AG10803 (cell line): ENCODE data around the gene SH3GL2.

ENCODE experiments used
- DNase-seq: peaks from one replicate; pipeline ENCODE4 v3.0.0; 2010; ENCODE audit warnings: low read depth
- H3K4me3 ChIP-seq: 2 replicates; pipeline ENCODE4 v1.5.1; 2011; ENCODE audit warnings: mild to moderate bottlenecking, low read length, control low read depth
- TF ChIP-seq, protein P1 (sequence below): conservative IDR thresholded peaks from 2 replicates; pipeline ENCODE4 v1.5.1; 2011; ENCODE audit warnings: mild to moderate bottlenecking, low read length, control low read depth, inconsistent platforms

SH3GL2 gene

DNA sequence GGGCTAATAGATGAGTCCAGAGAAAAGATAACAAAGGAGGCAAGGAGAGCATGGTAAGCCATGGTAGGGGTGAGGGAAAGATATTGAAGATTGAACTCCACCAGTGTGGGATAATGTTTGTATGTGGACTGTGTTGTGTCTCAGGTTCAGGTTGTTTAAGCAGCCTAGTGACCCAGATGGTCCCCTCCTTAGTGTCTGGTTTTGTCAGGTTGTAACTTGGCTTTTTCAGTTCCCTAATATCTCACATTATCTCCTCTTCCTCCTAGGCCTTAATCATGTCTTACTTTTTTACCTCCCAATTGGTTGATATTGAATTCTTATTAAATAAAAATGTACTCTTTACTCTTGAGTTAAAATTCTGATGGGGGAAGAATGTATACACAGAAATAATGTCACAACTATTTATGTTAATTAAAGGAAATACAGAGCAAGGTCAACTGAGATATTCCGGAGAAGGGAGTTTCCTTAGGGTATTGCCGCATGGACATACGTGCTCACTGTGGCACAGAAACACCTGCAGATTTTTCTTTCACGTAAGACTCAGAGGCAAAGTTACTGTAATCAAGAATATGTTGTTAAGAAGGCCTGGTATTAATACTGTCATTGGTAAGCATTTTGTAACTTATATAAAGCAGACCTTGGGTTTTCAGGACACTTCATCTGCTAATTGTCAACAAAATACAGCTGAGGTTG lies 23.4 kb upstream of the SH3GL2 start:
- DNase-seq = no peak
- TF ChIP-seq, protein P1, sequence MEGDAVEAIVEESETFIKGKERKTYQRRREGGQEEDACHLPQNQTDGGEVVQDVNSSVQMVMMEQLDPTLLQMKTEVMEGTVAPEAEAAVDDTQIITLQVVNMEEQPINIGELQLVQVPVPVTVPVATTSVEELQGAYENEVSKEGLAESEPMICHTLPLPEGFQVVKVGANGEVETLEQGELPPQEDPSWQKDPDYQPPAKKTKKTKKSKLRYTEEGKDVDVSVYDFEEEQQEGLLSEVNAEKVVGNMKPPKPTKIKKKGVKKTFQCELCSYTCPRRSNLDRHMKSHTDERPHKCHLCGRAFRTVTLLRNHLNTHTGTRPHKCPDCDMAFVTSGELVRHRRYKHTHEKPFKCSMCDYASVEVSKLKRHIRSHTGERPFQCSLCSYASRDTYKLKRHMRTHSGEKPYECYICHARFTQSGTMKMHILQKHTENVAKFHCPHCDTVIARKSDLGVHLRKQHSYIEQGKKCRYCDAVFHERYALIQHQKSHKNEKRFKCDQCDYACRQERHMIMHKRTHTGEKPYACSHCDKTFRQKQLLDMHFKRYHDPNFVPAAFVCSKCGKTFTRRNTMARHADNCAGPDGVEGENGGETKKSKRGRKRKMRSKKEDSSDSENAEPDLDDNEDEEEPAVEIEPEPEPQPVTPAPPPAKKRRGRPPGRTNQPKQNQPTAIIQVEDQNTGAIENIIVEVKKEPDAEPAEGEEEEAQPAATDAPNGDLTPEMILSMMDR = no peak
- H3K4me3 ChIP-seq = no peak overlapping the region

DNA sequence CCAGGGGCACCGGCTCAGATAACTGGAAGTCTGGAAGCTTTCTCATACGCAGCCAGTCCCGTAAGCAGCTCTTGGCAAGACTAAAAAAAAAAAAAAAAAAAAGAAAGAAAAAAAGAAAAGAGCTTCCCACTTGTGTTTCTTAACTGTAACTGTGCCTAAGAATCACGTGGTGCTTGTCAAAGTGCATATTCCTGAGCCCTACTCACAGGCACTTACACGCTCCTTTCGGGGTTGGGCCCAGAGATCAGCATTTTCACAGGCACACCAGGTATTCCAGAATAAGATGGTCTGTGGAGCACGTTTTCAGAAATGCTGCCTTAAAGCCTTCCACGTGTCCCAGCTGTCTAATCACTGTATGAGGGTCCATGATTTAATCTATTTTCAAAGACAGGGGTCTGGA lies 22.6 kb upstream of the SH3GL2 start:
- no peak for DNase-seq
- TF ChIP-seq, protein P1 = no peak
- H3K4me3 ChIP-seq = no peak overlapping the region

DNA sequence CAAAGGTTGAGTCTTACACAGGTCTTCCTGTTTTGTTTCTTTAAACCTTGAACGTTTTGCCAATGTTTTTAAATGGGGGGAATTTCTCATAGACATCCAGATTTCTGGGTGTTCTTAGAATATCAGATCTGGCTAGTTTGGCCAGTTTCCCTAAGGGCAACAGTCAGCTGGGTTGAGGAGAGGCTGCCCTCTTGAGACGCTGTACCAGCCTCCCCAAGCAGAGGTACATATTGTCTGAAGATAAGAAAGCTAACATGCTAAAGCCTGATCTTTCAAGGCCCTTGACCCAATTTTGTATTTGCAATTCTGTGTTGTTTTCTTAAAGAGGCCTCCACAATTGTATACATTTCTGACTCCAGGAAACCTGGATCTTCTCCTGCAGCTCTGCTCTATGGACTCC lies 21.9 kb upstream of the SH3GL2 start:
- DNase-seq = no peak
- TF ChIP-seq, protein P1 = no peak
- H3K4me3 ChIP-seq = no peak overlapping the region

DNA sequence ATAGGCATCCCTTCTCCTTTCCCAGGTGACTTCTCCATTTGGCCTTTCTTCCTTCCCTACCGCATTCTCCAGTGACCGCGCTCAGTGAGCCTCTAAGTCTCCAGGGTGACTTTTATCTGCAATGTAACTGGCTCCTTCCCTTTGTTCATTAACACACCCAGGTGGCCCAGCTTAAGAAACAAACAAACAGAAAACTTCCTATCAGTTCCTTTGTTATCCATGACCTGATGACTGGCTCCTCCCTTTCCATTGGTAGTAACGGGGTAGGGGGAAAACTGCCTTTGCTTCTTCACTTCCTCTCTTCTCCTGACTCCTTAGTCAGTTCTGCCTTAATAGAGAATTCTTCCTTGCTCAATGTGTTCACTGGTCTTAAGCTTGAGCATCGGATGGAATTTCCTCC lies 7.0 kb upstream of the SH3GL2 start:
- TF ChIP-seq, protein P1 = no peak
- no peak overlapping the region for H3K4me3 ChIP-seq
- no peak for DNase-seq

DNA sequence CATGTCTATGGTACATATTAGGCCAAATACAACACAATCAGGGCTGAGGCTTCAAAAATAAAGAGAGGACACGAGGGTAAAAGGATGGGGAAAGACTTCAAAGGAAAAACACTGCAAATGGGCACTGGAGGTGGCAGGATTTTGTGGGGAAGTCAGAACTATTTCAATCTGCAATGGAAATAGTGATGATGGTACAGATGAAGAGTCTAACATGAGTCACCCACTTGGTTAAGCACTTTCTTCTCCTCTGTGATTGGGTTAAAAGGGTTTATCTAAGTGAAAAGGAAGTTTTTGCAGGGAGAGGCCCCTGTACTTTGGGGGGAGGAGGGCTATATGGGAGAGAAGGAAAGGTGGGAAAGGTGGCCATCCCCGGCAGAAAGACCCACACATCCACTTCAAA lies 4.5 kb upstream of the SH3GL2 start:
- TF ChIP-seq, protein P1 = no peak
- DNase-seq = no peak
- H3K4me3 ChIP-seq = no peak overlapping the region

DNA sequence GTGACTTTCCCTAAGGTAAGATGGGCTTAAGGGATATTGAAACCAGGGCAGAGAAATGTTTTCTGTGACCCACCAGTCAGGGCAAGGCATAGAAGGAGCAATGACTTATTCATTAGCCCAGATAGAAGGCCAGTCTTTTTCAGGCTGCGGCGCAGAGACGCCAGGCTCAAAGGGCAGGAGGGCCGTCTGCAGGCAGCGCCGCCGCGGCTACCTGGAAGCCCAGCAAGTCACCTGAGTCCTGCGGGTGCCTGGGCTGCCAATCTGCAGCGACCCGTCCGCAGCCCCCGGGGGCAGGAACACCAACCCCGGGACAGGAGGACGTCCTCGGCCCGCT lies 322 bp upstream of the SH3GL2 start:
- no peak for DNase-seq
- peak overlapping the region; percentile 29 for H3K4me3 ChIP-seq
- TF ChIP-seq, protein P1 = no peak

DNA sequence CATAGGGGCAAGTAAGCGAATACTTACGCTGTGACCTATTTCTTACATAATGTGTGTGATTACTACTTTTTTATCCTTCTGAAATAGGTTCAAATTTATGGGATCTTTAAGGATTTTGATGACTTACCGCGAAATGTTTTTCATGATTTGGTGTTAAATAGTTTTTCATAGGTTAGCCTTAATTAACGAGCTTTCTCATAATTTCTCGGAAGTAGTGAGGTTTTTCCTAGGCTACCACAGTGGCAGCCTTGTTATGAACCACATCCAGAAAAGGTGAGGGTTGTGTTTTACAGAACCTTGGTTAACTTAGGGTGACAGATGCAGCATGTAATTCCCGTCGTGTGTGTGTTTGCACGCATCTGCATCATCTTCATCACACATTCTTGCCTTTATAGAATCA lies 1.3 kb downstream of the SH3GL2 start:
- no peak for DNase-seq
- TF ChIP-seq, protein P1 = no peak
- no peak overlapping the region for H3K4me3 ChIP-seq
